DND-41 (cell line): ENCODE measurements around the gene PITHD1.

ENCODE experiments used
- CTCF ChIP-seq: IDR thresholded peaks from 2 replicates; pipeline ENCODE4 v1.5.1; 2012; ENCODE audit warnings: borderline replicate concordance, low read length, moderate library complexity, mild to moderate bottlenecking; ENCODE audit not compliant: poor library complexity, severe bottlenecking; ENCODE audit errors: extremely low read depth
- EZH2 ChIP-seq: IDR thresholded peaks from 3 replicates; pipeline ENCODE4 v1.6.1; 2012; ENCODE audit warnings: borderline replicate concordance, low read depth, mild to moderate bottlenecking, moderate library complexity, low read length, inconsistent platforms; ENCODE audit not compliant: severe bottlenecking

GRCh38 chr1:23751050-23751814, 27.0 kb upstream of the PITHD1 start:
- TF ChIP-seq CTCF (peak; percentile 76), EZH2 (no peak)
